DOHH2 (cell line): ENCODE measurements around the gene MORN5.

Experiments
- H3F3A ChIP-seq: fragments of 200-600 bp; sonication (generic), shearing (Covaris generic); 2 replicates; pipeline ENCODE4 v1.6.0; 2016; ENCODE audit warnings: antibody characterized with exemption, mild to moderate bottlenecking; ENCODE audit not compliant: control insufficient read depth, insufficient read depth
- H3K27ac ChIP-seq: fragments of 200-600 bp; sonication (generic); 2 replicates; pipeline ENCODE4 v1.5.1; 2014; ENCODE audit warnings: low read depth, mild to moderate bottlenecking, low read length, moderate library complexity
- H3K27me3 ChIP-seq: fragments of 200-600 bp; sonication (generic); 2 replicates; pipeline ENCODE4 v1.6.1; 2014; ENCODE audit warnings: mild to moderate bottlenecking, low read length, mixed read lengths; ENCODE audit not compliant: control insufficient read depth
- H3K36me3 ChIP-seq: fragments of 200-600 bp; sonication (generic); 2 replicates; pipeline ENCODE4 v1.6.1; 2014; ENCODE audit warnings: mild to moderate bottlenecking, low read length, moderate library complexity, mixed read lengths; ENCODE audit not compliant: control insufficient read depth
- H3K4me1 ChIP-seq: fragments of 200-600 bp; sonication (generic); 2 replicates; pipeline ENCODE4 v1.6.1; 2014; ENCODE audit warnings: mild to moderate bottlenecking, low read length, mixed read lengths; ENCODE audit not compliant: control insufficient read depth
- H3K4me2 ChIP-seq: fragments of 200-600 bp; sonication (generic); 2 replicates; pipeline ENCODE4 v1.6.0; 2014; ENCODE audit warnings: mild to moderate bottlenecking, low read length, moderate library complexity
- H3K4me3 ChIP-seq: fragments of 200-600 bp; sonication (generic); 2 replicates; pipeline ENCODE4 v1.5.1; 2014; ENCODE audit warnings: mild to moderate bottlenecking, low read length, mixed read lengths
- H3K79me2 ChIP-seq: fragments of 200-600 bp; sonication (generic); 2 replicates; pipeline ENCODE4 v1.6.1; 2014; ENCODE audit warnings: mild to moderate bottlenecking, low read length, mixed read lengths; ENCODE audit not compliant: control insufficient read depth
- H3K9me2 ChIP-seq: fragments of 200-600 bp; sonication (generic); replicated peaks from 2 replicates; pipeline ENCODE4 v1.6.1; 2014; ENCODE audit warnings: mild to moderate bottlenecking, low read length, mixed read lengths; ENCODE audit not compliant: control insufficient read depth
- H3K9me3 ChIP-seq: fragments of 200-600 bp; sonication (generic); 2 replicates; pipeline ENCODE4 v1.6.1; 2014; ENCODE audit warnings: antibody characterized with exemption, low read length, mixed read lengths; ENCODE audit not compliant: control insufficient read depth, insufficient read depth
- H4K20me1 ChIP-seq: fragments of 200-600 bp; sonication (generic); 2 replicates; pipeline ENCODE4 v1.6.0; 2014; ENCODE audit warnings: low read depth, mild to moderate bottlenecking, antibody characterized with exemption, low read length, moderate library complexity; ENCODE audit not compliant: control insufficient read depth, insufficient read depth
- EZH2phosphoT487 ChIP-seq: fragments of 200-600 bp; sonication (generic); IDR thresholded peaks from 2 replicates; pipeline ENCODE4 v1.6.1; 2017; ENCODE audit warnings: borderline replicate concordance, mild to moderate bottlenecking, antibody characterized with exemption, low read length, moderate library complexity, mixed read lengths
- TF ChIP-seq, protein P1 (sequence below): fragments of 200-600 bp; sonication (generic); IDR thresholded peaks from one replicate; pipeline ENCODE4 v1.5.1; 2014; ENCODE audit warnings: antibody characterized with exemption, mild to moderate bottlenecking, low read depth, low read length; ENCODE audit not compliant: poor library complexity, severe bottlenecking

Gene MORN5

GRCh38 chr9:122141671-122142070 is 18.0 kb upstream of the MORN5 start:
- no peaks in the 10 kb centered on the region for H3K9me3 ChIP-seq
- H3K4me3 ChIP-seq = no peak overlapping the region
- no peaks in the 10 kb centered on the region for H4K20me1 ChIP-seq
- no peaks in the 10 kb centered on the region for H3K9me2 ChIP-seq
- no peaks in the 10 kb centered on the region for H3K4me1 ChIP-seq
- H3K79me2 ChIP-seq = no peaks in the 10 kb centered on the region
- H3K36me3 ChIP-seq = peaks cover 43% of the 10 kb centered on the region
- H3K4me2 ChIP-seq = no peak overlapping the region
- H3K27me3 ChIP-seq = no peaks in the 10 kb centered on the region
- H3F3A ChIP-seq = no peaks in the 10 kb centered on the region
- no peak for TF ChIP-seq EZH2phosphoT487
- TF ChIP-seq, protein P1, sequence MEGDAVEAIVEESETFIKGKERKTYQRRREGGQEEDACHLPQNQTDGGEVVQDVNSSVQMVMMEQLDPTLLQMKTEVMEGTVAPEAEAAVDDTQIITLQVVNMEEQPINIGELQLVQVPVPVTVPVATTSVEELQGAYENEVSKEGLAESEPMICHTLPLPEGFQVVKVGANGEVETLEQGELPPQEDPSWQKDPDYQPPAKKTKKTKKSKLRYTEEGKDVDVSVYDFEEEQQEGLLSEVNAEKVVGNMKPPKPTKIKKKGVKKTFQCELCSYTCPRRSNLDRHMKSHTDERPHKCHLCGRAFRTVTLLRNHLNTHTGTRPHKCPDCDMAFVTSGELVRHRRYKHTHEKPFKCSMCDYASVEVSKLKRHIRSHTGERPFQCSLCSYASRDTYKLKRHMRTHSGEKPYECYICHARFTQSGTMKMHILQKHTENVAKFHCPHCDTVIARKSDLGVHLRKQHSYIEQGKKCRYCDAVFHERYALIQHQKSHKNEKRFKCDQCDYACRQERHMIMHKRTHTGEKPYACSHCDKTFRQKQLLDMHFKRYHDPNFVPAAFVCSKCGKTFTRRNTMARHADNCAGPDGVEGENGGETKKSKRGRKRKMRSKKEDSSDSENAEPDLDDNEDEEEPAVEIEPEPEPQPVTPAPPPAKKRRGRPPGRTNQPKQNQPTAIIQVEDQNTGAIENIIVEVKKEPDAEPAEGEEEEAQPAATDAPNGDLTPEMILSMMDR = no peak
- no peak overlapping the region for H3K27ac ChIP-seq

DNA sequence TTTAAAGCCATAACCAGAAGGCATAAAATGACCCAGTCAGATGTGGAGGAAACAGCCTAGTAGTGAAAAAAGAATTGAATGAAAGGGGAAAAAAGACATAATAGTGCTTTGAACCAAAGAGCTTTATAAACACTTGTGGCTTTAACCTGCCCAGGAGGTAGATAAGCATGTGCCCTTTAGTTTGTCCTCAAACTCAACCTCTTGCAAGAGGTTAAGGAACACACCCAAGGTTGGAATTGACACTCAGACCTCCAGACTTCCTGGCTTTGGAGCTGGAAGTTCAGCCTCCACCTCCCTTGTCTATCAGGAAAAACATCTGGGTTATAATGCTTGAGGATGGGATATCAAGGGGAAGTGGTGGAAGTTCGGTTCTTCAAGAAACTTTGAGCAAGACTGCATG is 16.4 kb upstream of the MORN5 start:
- no peaks in the 10 kb centered on the region for H3K9me3 ChIP-seq
- no peaks in the 10 kb centered on the region for H4K20me1 ChIP-seq
- H3K27me3 ChIP-seq = no peaks in the 10 kb centered on the region
- no peaks in the 10 kb centered on the region for H3K9me2 ChIP-seq
- no peaks in the 10 kb centered on the region for H3K79me2 ChIP-seq
- H3K4me1 ChIP-seq = no peaks in the 10 kb centered on the region
- TF ChIP-seq, protein P1 = no peak
- no peak for TF ChIP-seq EZH2phosphoT487
- H3K4me3 ChIP-seq = no peak overlapping the region
- H3K27ac ChIP-seq = no peak overlapping the region
- no peak overlapping the region for H3K4me2 ChIP-seq
- peaks cover 55% of the 10 kb centered on the region for H3K36me3 ChIP-seq
- no peaks in the 10 kb centered on the region for H3F3A ChIP-seq

- Histone ChIP-seq H3F3A (no peaks in the 10 kb centered on the region), H3K4me1 (no peaks in the 10 kb centered on the region), H3K9me3 (no peaks in the 10 kb centered on the region), H3K79me2 (no peaks in the 10 kb centered on the region), H3K4me3 (no peak overlapping the region), H4K20me1 (no peaks in the 10 kb centered on the region), H3K9me2 (no peaks in the 10 kb centered on the region), H3K4me2 (no peak overlapping the region), H3K27ac (no peak overlapping the region), H3K27me3 (no peaks in the 10 kb centered on the region), H3K36me3 (peaks cover 57% of the 10 kb centered on the region)
- TF ChIP-seq, protein P1 = no peak
- TF ChIP-seq EZH2phosphoT487 = no peak
Measured at GRCh38 chr9:122143876-122144405, 15.8 kb upstream of the MORN5 start.
